Measurements from ENCODE around the gene THSD4.

THSD4 gene

DNA sequence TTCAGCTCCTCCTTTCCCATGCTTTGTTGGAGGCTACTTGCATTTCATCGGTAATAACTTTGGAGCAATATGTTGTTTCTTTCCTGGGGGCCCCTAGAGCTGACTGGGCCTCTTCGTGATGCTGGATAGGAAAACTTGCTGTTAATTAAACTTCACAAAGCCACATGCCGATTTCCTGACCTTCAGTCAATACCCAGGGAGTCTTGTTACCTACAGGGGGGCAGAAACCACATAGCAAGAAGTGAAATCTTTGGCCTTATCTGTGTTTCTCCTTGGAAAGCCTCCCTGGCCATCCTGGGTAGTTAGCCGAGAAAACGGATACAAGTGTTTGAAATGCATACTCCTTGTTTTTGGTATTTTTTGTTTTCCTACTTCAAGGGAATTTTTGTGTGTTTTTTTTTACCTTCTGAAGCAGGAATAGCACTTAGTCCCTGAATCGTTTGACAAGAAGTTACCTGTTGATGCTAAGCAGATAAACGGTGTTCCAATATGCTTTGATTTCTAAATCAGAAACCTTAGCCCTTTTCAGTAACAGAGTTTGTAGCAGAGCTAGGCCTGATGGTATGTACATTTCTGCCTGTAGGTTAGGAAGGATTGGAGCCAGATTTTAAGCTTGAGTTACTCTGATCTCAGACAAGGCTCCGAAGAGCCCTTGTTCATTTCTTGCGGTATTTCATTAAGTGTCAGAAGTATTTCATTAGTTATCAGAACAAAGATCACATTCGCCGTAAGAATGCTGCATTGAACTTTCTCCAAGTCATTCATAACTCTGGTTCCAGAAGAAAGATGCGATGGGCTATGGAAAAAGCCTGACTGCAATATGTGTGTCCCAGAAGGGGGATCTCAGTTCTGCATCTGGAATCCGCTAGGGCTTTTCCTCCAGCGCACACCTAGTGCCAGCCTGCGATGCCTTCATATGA, 111.5 kb downstream of the THSD4 start:
- no peak for DNase-seq (ENCODE audit: low read depth)

DNA sequence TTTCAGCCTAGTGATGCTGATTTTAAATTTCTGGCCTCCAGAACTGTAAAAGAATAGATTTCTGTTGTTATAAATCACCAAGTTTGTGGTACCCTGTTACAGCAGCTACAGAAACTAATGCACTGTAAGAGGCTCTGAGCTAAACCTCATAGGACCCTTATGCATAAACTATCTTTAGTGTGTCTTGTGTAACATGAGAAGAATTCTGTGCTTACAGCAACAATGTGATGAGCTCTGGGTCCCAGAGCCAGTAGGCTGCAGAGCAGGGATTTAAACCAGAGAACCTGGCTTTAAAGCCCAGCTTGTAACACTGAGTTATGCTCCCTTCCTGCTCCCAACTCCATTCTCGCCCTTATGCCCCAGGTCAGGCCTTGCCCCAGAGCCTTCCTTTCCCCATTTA, 113.1 kb downstream of the THSD4 start:
- no peak for DNase-seq (ENCODE audit: low read depth)

DNA sequence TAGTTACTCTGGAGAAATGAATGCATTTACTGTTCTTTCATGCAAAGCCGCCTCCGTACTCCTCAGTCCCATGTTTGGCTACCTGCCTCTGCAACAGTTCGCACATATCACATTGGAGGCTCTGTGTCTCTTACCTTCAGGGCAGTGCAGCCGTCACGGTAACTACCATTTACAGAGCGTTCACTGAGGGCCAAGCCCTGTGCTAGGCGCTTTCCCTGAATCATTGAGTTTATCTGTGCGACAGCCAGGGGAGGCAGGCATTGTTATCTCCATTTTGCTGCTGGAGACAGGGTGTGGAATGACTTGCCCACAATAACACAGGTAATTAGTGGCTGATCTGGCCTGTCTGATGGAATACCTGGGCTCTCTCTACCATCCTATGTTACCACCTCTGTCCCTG, 115.0 kb downstream of the THSD4 start:
- DNase-seq (ENCODE audit: low read depth), result no peak

DNA sequence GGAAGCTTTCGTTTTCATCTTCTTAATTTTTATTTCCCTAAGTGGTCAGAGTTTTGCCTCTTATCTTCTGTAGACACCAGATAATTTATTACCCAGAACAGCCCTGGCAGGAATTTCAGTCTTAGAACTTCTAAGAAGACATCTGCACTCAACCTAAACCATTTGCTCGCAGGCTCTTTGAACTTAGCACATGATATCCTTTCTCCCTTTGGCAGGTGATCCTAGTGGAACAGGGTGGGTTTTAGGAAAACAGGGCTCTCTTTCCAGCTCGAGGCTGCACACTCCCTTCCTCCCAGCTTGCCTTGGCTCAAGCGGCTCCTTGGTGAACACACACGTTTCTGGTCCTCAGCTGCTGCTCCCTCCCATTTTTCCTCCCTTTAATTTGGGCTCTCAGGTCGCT, 116.5 kb downstream of the THSD4 start:
- no peak for DNase-seq (ENCODE audit: low read depth)

DNA sequence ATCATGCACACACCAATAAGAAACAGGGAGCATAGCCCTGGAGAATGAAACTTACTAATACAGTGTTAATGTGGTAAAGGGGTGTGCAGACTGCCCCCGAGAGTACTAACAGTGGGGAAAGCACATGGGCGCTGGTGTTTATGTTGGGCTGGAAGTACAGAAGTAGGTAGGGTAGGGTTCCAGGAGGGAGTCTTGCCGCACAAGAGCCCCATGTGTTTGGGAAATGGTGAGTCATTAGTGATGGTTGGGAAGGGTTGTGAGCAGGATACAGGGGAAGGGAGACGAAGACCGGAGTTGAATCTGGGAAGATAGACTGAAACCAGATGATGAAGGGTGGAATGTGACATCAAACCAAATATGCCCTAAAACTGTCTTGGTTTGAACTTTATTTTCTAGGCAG, 117.1 kb downstream of the THSD4 start:
- DNase-seq (ENCODE audit: low read depth), result no peak

DNA sequence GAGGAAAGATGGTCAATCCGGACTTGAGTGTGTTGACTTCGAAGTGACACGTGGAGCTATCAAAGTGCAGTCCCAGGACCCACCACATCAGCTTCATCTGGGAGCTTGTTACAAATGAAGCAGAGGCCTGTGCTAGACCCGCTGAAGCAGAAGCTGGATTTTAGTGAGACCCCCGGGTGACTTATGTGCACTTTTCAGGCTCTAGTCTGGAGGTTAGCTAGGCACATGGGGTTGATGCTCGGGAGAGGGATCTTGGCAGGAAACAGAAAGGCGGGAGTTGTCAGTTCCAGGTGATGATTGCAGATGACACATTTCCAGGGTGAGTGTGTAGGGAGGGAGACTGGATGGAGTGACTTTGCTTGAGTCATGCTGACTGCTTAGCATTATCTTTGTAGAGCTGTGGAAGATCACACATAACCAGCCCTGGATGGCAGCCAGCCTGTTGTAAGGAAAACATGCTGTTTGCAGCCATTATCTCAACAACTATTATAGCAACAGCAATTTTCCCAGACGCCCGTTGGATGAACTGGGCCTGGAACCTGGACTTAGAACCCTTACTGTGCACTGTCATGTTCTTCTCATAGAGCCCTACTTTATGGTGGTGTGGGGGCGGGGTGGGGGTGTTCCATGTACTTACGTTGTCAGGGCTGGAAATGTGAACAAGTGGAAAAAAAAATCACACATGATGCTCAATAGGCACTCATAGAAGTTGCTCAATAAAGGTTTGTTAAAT, 122.4 kb downstream of the THSD4 start:
- peak; percentile 90 for DNase-seq (ENCODE audit: low read depth)

DNA sequence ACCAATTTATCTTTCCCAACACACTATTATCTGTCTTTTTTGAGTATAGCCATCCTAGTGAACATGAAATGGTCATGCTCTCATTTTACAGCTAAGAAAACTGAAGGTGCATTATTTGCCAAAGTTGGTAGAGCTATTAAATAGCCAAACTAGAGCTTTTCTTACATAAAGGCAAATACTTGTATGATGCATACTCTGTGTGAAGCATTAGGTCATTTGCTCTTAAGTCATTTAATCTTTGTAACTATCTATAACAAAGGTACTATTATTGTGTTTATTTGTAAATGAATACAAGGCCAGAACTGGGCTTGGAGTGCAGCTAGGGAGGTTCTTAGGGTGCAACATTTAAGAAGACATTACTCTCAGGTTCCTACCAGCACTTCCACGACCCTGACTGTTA, 123.7 kb downstream of the THSD4 start:
- DNase-seq (ENCODE audit: low read depth), result no peak

DNA sequence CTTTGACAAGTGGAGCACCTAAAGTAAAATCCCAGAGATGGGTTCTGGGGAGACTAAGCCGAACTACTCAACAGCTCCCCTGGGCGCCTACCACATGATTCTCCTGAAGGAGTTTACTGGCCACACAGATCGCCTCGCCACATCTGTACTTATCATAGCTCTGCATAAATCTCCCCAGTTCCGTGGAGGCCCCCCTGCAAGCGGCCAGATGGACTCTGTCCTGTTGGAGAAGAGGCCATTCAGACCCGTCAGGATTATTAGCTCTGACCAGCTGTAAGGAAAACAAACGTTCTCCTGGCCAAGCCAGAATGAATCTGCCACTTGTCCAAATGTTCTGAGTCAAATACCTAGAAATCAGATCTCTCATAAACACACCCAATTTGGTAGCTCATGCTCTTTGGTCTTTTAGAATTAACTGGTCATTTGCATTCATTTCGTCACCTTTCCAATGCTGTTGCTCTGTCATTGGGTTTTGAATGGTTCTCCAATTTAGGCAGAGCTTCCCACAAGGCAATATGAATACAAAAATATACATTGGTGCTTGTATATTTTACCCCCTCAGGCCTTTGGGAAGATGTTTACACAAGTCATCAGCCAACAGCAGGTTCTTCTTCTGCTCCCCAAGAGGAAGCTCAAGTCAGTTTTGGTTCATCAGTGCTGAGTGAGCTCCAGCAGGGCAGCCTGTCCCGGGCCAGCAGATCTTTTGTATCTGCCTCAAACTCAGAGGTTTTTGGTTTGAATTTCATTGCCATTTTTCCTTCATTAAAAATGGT, 124.5 kb downstream of the THSD4 start:
- no peak for DNase-seq (ENCODE audit: low read depth)

DNA sequence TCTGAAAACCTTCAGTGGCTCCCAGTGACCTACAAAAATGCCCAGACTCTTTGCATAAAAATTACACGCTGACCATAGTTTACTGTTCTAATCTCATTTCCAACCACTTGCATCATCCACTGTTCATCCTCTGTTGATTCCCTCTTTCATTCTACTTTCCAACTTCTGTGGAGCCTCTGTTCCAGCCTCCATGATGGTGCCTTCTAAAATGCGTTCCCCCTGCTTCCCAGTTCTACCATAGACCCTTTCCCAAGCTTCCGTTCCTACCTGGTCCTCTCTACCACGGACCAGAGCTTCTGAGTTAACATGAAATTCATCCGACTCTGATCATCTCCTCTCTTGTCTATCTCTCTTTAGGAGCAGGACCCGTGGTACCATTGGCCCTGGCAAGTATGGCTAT, 127.0 kb downstream of the THSD4 start:
- no peak for DNase-seq (ENCODE audit: low read depth)

DNA sequence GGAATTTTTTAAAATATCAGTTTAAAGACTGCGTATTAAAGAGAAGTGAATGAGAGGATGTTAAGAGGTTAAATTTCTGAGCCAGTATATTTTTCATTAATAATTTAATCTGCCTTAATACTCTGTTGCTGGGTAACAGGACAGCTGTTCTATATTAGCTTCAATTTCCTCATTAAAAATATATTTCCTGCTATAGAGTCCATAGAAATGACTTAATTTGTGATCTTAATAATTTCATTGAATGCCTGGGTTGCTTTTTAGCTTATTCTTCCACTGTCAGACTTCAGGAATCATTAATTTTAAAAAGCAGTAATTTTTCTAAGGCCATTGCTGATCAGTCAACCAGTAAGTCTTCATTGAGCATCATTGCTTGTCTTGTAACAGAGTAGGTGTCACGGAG, 129.0 kb downstream of the THSD4 start:
- no peak for DNase-seq (ENCODE audit: low read depth)

DNA sequence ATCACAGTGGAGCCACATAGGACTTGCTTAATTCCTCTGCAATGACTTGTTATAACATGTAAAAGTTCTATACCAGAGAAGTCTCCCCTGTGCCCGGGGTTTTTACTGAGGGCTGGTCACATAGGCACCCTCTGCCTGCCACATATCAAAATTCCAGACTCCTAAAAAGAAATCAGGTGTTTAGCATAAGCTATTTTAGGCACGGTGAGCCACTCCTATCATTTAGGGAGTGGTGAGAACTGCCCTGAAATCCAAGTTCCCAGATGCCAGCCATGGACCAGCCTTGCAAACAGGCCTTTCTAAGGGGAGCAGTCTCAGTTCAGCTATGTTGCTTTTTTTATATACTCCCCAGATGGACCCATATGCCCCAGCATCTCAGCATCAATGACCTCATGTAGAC, 130.3 kb downstream of the THSD4 start:
- DNase-seq (ENCODE audit: low read depth), result no peak

DNA sequence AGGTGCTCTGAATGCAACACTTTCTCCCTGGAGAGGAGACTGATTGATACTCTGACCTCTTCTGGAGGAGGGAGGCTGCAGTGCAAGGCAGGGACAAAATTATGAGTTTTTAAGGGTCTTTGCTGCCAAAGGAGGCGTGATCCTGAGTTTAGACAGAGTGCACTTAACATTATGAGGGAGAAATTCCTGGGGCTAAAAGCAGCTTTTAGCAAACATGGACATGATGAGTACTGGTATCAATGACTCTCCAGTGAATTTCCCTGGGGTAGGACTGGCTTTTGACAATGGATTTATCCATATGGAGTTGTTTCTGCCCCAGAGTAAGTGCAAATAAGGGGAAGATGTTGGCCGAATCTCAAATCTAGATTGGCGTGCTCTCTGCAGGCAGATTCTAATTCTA, 133.1 kb downstream of the THSD4 start:
- DNase-seq (ENCODE audit: low read depth), result no peak

DNA sequence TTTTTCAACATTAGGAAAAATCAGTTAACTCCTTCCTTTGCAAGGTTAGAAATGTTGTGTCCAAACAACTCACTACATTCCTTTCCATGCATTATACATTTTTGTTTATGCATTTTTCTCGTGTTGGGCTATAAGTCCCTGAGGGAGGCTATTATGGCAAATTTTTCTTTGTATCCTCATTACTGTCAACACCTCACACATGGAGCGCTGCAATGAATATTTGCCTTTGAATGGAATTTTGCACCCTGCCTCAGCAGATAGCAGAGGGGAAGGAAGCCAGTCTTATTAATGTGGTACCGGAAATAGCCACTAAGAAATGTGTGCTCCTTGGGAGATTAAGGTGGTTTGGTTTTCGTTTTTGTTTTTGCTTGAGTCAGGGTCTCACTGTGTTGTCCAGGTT, 134.7 kb downstream of the THSD4 start:
- DNase-seq (ENCODE audit: low read depth), result no peak

DNA sequence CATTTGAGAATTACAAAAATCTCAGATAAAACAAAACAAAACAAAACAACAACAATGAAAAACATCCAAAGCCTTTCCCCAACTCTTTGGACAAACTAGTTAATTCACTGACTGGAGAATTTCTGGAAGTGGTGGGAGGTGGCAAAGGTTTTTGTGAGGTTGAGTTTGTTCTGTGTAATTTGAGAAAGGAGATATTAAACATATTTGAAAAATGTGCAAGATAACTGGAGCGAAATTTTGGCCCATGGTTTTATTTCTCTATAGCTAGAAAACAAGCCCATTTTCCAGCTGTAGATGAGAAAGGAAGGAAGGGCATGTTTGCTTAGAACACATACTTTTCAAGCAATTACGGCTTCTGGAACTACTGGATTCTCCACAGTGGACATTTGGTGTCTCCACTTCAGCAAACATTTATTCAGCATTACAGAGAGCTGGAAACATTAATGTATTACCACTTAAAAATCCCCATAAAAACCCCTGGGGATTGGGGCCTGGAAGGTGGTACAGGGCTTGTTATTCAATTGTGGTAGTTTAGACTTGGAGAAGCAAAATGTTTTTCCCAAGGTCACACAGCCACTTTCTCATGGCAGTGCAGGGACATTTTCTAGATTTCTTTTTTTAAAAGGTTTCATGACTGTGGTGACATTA, 135.8 kb downstream of the THSD4 start:
- DNase-seq (ENCODE audit: low read depth), result no peak

DNA sequence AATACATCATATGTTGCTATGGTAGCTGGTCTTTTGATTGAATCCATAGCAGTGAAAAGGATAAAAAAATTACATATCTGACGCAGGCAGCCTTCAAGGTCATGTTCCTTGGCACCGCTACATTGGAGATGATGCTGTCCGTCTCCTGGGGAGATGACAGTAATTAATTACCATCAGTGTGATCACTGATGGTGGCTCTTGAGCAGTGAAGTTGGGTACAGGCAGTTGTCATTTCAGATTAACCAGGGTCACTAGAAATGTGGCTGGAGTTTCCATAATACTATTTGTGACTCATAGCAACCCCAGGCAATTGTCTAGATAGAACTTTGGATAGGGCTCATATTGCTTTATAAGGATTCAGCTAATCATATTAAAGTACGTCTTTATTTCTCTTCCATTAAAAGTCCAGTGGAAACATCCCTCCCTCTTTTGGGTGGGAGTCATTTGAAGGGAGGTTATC, 136.3 kb downstream of the THSD4 start:
- DNase-seq (ENCODE audit: low read depth), result no peak

DNA sequence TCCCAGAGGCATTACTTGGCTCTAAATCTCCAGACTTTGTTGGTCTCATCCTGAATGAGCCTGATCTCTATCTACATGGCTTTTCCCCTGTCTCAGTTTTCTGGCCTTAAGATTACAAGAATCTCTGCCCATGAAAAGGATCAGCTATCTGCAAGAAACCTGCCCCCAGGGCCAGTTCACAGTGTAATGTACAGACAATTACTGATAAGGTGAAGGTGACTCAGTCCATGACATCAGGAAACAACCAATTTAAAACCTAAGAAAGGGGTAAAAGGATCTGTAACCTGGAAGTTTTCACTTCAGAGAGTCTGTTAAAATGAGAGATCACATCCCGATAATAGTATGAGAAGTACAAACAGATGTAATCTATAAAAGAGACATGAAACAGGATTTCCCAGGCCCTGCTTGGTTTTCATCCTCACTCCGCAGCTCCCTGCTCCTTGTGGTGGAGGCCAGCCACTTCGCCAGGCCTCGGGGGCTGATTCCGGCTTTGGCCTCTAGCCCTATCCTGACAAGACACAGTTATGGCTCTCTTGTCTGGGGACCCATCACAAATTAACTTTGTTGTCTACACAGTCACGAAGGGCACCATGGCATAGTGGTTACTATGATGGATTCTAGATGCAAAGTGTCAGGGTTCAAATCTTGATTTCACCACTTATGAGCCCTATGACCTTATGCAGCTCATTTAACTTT, 136.9 kb downstream of the THSD4 start:
- no peak for DNase-seq (ENCODE audit: low read depth)

DNA sequence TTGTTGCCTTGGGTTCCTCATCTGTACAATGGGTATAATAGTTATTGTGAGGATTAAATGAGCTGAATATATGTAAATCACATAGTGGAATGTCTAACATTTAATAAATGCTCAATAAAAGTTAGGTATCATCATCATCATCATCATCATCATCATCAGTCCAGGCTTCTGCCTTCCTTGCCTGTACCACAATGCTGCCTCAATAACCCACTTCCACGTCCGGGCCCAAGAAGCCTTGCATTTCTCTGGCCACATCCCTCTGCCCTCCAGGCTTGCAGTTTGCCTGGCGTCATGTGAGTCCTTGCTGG, 137.4 kb downstream of the THSD4 start:
- no peak for DNase-seq (ENCODE audit: low read depth)

DNA sequence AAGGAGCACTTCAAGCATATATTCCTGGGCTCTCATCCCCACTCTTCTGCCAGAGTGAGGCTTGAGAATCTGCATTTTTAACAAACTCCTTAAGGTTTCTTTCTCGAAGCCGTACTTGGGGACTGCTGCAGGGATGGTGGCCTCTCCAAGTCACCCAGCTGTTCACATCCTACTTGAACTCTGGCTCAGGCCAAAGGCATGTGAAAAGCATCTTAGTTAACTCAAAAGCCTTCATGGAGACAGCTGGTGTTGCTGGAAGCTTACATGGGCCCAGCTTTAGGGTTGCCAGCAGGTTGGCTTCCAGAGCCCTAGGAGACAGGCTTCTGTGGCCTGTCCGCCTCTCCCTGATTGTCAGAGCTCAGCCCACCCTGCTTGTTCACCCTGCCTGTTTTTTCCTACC, 139.2 kb downstream of the THSD4 start:
- DNase-seq (ENCODE audit: low read depth), result no peak

DNA sequence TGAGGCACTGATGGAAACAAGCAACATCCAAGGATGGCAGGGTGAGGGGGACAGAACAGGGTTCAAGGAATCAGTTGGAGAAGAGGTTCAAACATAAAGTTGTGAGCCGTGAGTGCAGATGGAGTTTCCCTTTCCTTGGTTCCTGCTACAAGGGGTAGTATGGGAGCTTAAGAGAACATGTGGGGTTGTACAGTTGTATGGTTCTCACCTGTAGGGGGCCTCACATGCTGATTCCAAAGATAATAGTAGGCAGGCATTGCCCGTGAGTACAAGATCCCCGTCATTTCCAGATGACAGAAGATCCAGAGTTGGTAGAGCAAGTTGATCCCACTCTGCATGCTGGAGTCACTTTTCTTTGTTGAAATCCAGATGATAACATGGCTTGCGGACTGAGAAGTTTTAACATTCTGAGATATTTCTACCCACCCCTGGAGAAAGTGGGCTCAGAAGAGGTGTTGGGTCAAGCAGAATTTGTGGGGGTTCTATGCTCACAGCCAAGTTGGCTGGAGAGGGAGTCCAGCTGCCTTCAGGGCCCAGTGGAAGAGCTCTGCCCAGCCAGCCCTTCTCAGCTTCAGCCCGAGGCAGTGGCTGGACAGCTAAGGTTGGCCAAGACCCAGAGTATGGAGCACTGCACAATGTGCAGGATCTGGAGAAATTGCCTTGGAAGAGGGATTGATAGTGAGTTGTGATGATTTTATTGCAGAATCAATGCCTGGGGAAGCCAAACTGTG, 141.8 kb downstream of the THSD4 start:
- DNase-seq (ENCODE audit: low read depth), result no peak

DNA sequence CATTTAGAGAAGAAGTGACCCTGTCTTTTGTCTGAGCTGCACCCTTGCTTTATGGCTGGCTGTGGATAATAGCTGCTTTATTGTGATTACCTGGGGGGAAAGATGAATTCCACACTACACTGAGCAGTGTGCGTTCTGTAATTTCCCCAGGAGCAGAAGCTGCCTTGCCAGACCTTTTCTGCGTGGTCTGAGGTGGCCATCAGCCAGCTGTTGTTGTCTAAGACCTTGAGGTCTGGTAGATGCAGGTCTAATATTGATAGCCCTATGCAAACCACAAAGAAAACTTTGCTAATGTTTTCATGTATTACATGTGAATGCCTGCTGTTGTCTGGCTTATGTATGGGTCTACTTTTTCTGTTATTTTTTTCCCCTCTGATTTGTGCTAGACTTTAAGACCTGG, 144.6 kb downstream of the THSD4 start:
- no peak for DNase-seq (ENCODE audit: low read depth)

DNA sequence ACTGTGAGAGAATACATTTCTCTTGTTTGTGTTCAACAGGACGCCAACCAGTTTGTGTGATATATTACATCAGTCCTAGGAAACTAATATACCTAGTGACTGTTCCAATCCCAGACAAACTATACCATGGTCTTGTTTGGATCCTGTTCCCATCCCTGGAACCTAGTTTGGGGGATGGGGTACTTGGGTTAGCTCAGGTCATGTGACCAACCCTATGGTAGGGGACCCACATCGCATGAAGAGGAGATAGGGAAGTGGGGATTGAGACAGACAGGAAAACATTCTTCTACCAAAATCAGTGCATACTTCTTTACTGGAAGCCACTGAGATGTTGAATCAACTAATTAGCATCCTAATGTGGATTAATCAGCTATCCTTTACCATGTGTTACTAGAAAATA, 146.1 kb downstream of the THSD4 start:
- no peak for DNase-seq (ENCODE audit: low read depth)

All from HS-5 (cell line).